Stimulated activated CD4-positive, alpha-beta T cell treated with anti-CD3 and anti-CD28 coated beads, Interleukin-12 subunit alpha, Interleukin-12 subunit beta, amount 100 ng/mL, for 4 hours (primary cell): Measurements from ENCODE around the gene KRT4.
"Not testable (repeated sequence)": the region's sequence is repeated elsewhere in the genome, so short reads cannot be mapped to it uniquely, and the experiment has no call there.

ENCODE experiments used
- DNase-seq: peaks from one replicate; pipeline ENCODE4 v3.0.0-alpha.2; 2020

The KRT4 gene

GRCh38 chr12:52769354-52769753, 44.6 kb downstream of the KRT4 start:
- no peak for DNase-seq

GRCh38 chr12:52768479-52769200, 45.3 kb downstream of the KRT4 start:
- DNase-seq, result no peak

- DNase-seq, result no peak
Measured at GRCh38 chr12:52767427-52767826, 46.5 kb downstream of the KRT4 start.

GRCh38 chr12:52767020-52767379, 46.9 kb downstream of the KRT4 start:
- no peak for DNase-seq

GRCh38 chr12:52766351-52767019, 47.4 kb downstream of the KRT4 start:
- no peak for DNase-seq

GRCh38 chr12:52765702-52766101, 48.2 kb downstream of the KRT4 start:
- no peak for DNase-seq

- DNase-seq, result no peak
Measured at GRCh38 chr12:52763991-52764390, 49.9 kb downstream of the KRT4 start.

GRCh38 chr12:52763036-52763659, 50.8 kb downstream of the KRT4 start:
- DNase-seq, result no peak

GRCh38 chr12:52761802-52762201, 52.1 kb downstream of the KRT4 start:
- no peak for DNase-seq

- DNase-seq, result not testable (repeated sequence)
Measured at GRCh38 chr12:52761218-52761617, 52.7 kb downstream of the KRT4 start.

GRCh38 chr12:52760623-52761022, 53.3 kb downstream of the KRT4 start:
- no peak for DNase-seq

GRCh38 chr12:52759695-52760094, 54.2 kb downstream of the KRT4 start:
- DNase-seq, result no peak

- DNase-seq, result no peak
Measured at GRCh38 chr12:52759218-52759617, 54.7 kb downstream of the KRT4 start.

GRCh38 chr12:52757449-52758176, 56.3 kb downstream of the KRT4 start:
- no peak for DNase-seq
